GM11168 (cell line): Measurements from ENCODE around the gene B4GALT6.

Experiments
- in situ Hi-C: fragments of 300-500 bp; cut with MboI; formaldehyde crosslinking; loops from one replicate; pipeline ENCODE4 v1.12.0; 2022; ENCODE audit warnings: low sequenced_read_pairs; ENCODE audit not compliant: unreplicated experiment

B4GALT6 gene

GRCh38 chr18:31574359-31574758, 110.0 kb downstream of the B4GALT6 start:
- in situ Hi-C loops: no loop called here
